ENCODE results near the gene TMEM185B.

Gene TMEM185B

GRCh38 chr2:120225549-120226065 lies 2.4 kb upstream of the TMEM185B start:
- Histone ChIP-seq H3K9me3 (ENCODE audit: control insufficient read depth, low read length) (no peaks in the 10 kb centered on the region), H3K4me3 (ENCODE audit: low read length) (no peak overlapping the region), H3K4me1 (ENCODE audit: control insufficient read depth, insufficient read depth, low read length) (peaks cover 27% of the 10 kb centered on the region), H3K9ac (ENCODE audit: low read length) (no peak overlapping the region), H3K27me3 (ENCODE audit: control insufficient read depth, insufficient read depth, low read length) (peaks cover 5% of the 10 kb centered on the region), H3K36me3 (ENCODE audit: control insufficient read depth, insufficient read depth, low read length) (no peaks in the 10 kb centered on the region)

DNA sequence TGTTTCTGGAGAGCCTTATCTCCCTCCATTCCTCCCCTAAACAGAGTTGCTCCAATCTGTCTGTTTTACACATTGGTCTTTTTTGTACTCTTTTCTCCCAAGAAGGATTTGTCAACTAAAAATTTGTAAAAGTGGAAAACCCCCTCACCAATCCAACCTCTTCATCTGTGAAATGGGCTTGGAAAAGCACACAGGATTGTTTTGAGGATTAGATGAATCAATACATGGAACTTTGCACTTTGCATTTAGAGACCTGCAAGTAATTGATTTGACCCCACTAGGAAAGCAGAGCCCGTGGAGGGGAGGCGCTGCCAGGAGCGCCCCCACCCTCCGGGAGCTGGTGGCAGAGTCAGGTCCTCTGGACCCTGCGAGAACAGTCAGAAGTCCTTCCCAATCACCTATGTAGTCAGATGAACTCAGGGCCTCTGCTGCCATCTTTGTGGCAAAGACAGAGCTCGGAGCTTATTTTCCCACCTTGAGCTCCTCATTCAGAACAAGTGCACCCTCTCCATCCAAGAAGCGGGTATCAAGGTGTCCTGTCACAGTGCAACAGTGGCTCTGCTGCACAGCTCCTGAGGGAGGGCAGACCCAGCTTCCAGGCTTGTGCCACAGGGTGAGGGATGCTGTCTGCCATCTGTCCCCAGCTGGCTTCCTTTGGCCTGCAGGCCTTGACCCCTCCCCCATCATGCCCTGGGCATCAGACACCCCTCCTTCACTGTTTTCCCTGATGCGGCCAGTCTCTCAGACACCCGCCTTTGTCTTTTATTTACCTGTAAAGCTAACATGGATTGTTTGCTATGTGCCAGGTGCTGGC lies 1.7 kb upstream of the TMEM185B start:
- Histone ChIP-seq H3K36me3 (ENCODE audit: control insufficient read depth, insufficient read depth, low read length) (no peaks in the 10 kb centered on the region), H3K9ac (ENCODE audit: low read length) (no peak overlapping the region), H3K27me3 (ENCODE audit: control insufficient read depth, insufficient read depth, low read length) (peaks cover 5% of the 10 kb centered on the region), H3K4me3 (ENCODE audit: low read length) (no peak overlapping the region), H3K4me1 (ENCODE audit: control insufficient read depth, insufficient read depth, low read length) (peaks cover 23% of the 10 kb centered on the region), H3K9me3 (ENCODE audit: control insufficient read depth, low read length) (no peaks in the 10 kb centered on the region)

DNA sequence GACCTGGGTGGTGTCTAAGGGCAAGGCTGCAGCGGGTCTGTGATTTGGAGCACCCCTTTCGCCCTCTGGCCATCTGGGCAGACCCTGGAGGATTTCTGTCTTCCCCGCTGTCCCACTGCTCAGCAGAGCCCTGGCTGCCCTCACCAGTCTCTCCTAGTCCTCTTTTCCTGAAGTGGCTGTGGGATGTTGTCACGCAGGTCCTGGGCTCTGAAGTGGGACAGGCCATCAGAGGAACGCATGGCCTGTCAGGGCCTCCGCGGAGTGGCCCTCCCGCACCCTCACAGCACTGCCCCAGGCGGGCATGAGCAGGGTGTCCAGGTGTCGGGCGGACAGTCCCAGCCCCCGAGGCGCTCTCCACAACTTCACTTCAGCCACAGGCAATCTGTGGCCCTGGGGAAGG lies 1.1 kb upstream of the TMEM185B start:
- peak overlapping the region; percentile 71 for H3K9ac ChIP-seq (ENCODE audit: low read length)

DNA sequence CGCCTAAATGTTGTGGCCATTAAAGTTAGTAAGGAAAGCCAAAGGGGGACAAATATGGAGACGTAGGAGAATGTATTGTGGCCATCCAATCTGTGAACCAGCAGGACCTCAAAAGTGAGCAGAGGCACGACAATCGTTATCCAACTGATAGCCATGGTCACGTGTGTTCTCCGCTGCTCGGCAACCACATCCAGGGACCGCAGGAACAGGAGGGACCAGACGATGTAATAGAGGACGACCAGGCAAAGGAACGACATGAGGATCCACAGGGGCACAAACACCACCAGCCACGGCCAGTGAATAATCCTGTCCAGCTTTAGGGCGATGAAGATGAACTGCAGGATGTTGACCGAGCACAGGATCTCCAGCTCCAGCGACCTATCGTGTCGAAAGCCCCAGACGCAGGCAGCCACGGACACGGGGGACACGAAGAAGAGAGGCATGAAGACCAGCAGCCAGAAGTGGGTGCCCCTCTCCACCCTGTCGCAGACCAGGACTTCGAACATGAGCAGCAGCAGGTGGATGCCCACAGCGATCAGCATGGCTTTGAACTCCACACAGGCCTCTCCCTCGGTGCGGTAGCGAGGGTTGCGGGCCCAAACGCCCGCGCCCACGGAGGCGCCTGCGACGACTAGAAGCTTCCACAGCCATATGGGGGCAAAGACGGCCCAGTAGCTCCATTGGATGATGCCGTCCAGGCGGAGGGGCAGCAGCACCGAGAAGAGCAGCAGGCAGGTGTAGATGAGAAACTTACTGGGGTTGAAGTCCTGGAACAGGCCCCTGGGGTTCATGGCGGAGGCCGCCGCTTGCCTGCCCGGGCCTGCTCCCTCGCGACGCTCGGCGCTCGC lies 790 bp downstream of the TMEM185B start:
- peaks cover 5% of the 10 kb centered on the region for H3K27me3 ChIP-seq (ENCODE audit: control insufficient read depth, insufficient read depth, low read length)
- H3K4me3 ChIP-seq (ENCODE audit: low read length), result peak overlapping the region; percentile 61
- no peaks in the 10 kb centered on the region for H3K36me3 ChIP-seq (ENCODE audit: control insufficient read depth, insufficient read depth, low read length)
- H3K9me3 ChIP-seq (ENCODE audit: control insufficient read depth, low read length), result no peaks in the 10 kb centered on the region
- peaks cover 19% of the 10 kb centered on the region for H3K4me1 ChIP-seq (ENCODE audit: control insufficient read depth, insufficient read depth, low read length)
- H3K9ac ChIP-seq (ENCODE audit: low read length), result peak overlapping the region; percentile 71

More for the DNA sequence above, 1.1 kb upstream of the TMEM185B start:
- Histone ChIP-seq H3K36me3 (ENCODE audit: control insufficient read depth, insufficient read depth, low read length) (no peaks in the 10 kb centered on the region), H3K4me1 (ENCODE audit: control insufficient read depth, insufficient read depth, low read length) (peaks cover 19% of the 10 kb centered on the region), H3K27me3 (ENCODE audit: control insufficient read depth, insufficient read depth, low read length) (peaks cover 5% of the 10 kb centered on the region), H3K9me3 (ENCODE audit: control insufficient read depth, low read length) (no peaks in the 10 kb centered on the region), H3K4me3 (ENCODE audit: low read length) (no peak overlapping the region)

GRCh38 chr2:120221616-120222015 lies 1.6 kb downstream of the TMEM185B start:
- no peak overlapping the region for H3K4me3 ChIP-seq (ENCODE audit: low read length)
- no peaks in the 10 kb centered on the region for H3K36me3 ChIP-seq (ENCODE audit: control insufficient read depth, insufficient read depth, low read length)
- peaks cover 19% of the 10 kb centered on the region for H3K4me1 ChIP-seq (ENCODE audit: control insufficient read depth, insufficient read depth, low read length)
- no peak overlapping the region for H3K9ac ChIP-seq (ENCODE audit: low read length)
- H3K27me3 ChIP-seq (ENCODE audit: control insufficient read depth, insufficient read depth, low read length), result peaks cover 5% of the 10 kb centered on the region
- H3K9me3 ChIP-seq (ENCODE audit: control insufficient read depth, low read length), result no peaks in the 10 kb centered on the region

- H3K9me3 ChIP-seq (ENCODE audit: control insufficient read depth, low read length), result no peaks in the 10 kb centered on the region
- H3K27me3 ChIP-seq (ENCODE audit: control insufficient read depth, insufficient read depth, low read length), result peaks cover 5% of the 10 kb centered on the region
- peaks cover 19% of the 10 kb centered on the region for H3K4me1 ChIP-seq (ENCODE audit: control insufficient read depth, insufficient read depth, low read length)
- H3K9ac ChIP-seq (ENCODE audit: low read length), result no peak overlapping the region
- no peaks in the 10 kb centered on the region for H3K36me3 ChIP-seq (ENCODE audit: control insufficient read depth, insufficient read depth, low read length)
- no peak overlapping the region for H3K4me3 ChIP-seq (ENCODE audit: low read length)
These were observed 2.4 kb downstream of the TMEM185B start for GRCh38 chr2:120220756-120221155.

GRCh38 chr2:120219766-120220165 lies 3.4 kb downstream of the TMEM185B start:
- peaks cover 19% of the 10 kb centered on the region for H3K4me1 ChIP-seq (ENCODE audit: control insufficient read depth, insufficient read depth, low read length)
- H3K4me3 ChIP-seq (ENCODE audit: low read length), result no peak overlapping the region
- no peak overlapping the region for H3K9ac ChIP-seq (ENCODE audit: low read length)
- no peaks in the 10 kb centered on the region for H3K36me3 ChIP-seq (ENCODE audit: control insufficient read depth, insufficient read depth, low read length)
- H3K9me3 ChIP-seq (ENCODE audit: control insufficient read depth, low read length), result no peaks in the 10 kb centered on the region
- H3K27me3 ChIP-seq (ENCODE audit: control insufficient read depth, insufficient read depth, low read length), result peaks cover 5% of the 10 kb centered on the region

- Histone ChIP-seq H3K27me3 (ENCODE audit: control insufficient read depth, insufficient read depth, low read length) (peaks cover 5% of the 10 kb centered on the region), H3K9me3 (ENCODE audit: control insufficient read depth, low read length) (no peaks in the 10 kb centered on the region), H3K4me3 (ENCODE audit: low read length) (no peak overlapping the region), H3K4me1 (ENCODE audit: control insufficient read depth, insufficient read depth, low read length) (peaks cover 19% of the 10 kb centered on the region), H3K36me3 (ENCODE audit: control insufficient read depth, insufficient read depth, low read length) (no peaks in the 10 kb centered on the region), H3K9ac (ENCODE audit: low read length) (no peak overlapping the region)
These were observed 3.9 kb downstream of the TMEM185B start for GRCh38 chr2:120219291-120219690.

DNA sequence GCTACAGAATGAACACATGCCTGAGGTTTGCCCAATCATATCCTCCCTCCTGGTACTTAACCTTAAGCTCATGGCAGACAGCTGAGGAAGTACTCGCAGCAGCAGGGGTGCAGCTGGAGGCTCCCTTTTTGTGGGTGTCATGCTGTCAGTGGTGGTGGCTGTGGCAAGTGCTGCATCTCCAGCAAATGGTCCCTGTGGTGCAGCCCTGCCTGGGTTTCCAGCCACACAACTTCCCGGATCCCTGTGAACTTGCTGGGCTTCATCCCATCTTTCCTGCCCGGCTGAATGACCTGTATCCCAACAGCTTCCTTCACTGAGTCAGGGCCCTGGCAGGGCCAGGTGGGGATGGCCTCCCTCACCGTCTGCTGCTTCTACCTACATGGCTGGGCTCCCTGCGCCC lies 5.0 kb downstream of the TMEM185B start:
- Histone ChIP-seq H3K9me3 (ENCODE audit: control insufficient read depth, low read length) (no peaks in the 10 kb centered on the region), H3K36me3 (ENCODE audit: control insufficient read depth, insufficient read depth, low read length) (no peaks in the 10 kb centered on the region), H3K27me3 (ENCODE audit: control insufficient read depth, insufficient read depth, low read length) (no peaks in the 10 kb centered on the region), H3K9ac (ENCODE audit: low read length) (no peak overlapping the region), H3K4me1 (ENCODE audit: control insufficient read depth, insufficient read depth, low read length) (peaks cover 11% of the 10 kb centered on the region), H3K4me3 (ENCODE audit: low read length) (no peak overlapping the region)

GRCh38 chr2:120210270-120210693 lies 12.9 kb downstream of the TMEM185B start:
- Histone ChIP-seq H3K27me3 (ENCODE audit: control insufficient read depth, insufficient read depth, low read length) (no peaks in the 10 kb centered on the region), H3K4me3 (ENCODE audit: low read length) (no peak overlapping the region), H3K9ac (ENCODE audit: low read length) (no peak overlapping the region), H3K9me3 (ENCODE audit: control insufficient read depth, low read length) (no peaks in the 10 kb centered on the region), H3K36me3 (ENCODE audit: control insufficient read depth, insufficient read depth, low read length) (no peaks in the 10 kb centered on the region), H3K4me1 (ENCODE audit: control insufficient read depth, insufficient read depth, low read length) (no peaks in the 10 kb centered on the region)

DNA sequence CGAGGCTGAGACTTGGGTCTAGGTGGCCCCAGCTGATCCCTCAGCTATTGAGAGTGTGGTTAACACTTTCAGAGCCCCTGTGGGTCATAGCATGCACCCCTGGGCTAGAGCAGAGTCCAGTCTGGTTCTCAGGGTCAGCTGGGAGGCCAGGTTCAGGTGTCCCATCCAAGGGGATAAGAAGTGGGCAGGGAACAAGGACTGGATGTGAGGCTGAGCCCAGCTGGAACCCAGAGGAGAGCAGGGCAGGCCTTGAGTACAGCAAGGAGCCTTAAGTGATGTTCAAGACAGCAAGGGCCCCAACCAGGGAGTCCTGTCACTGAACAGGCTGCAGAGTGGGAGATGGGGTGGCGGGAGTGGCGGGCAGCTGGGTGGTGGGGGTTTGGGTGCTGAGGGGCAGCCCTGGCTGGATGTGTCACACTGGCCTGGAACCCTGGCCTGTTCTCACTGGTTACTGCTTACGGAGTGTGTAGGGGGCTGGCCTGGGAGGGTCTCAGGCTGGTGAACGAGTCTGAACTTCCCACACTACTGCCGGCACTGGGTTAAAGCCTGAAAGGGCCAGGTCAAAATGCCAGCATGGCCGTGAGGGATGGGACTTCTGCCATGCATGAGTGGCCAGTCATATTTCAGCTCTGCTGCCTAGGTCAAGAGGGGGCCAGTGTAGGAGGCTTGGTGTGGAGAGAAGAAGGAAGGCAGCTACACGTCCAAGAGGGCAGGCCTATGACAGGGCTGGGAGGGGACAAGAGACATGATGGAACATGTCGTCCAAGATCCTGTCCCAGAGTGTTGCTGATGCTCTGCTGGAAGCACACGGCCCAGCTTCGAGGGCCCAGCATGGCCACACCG lies 13.6 kb downstream of the TMEM185B start:
- no peaks in the 10 kb centered on the region for H3K27me3 ChIP-seq (ENCODE audit: control insufficient read depth, insufficient read depth, low read length)
- no peaks in the 10 kb centered on the region for H3K4me1 ChIP-seq (ENCODE audit: control insufficient read depth, insufficient read depth, low read length)
- H3K4me3 ChIP-seq (ENCODE audit: low read length), result no peak overlapping the region
- no peaks in the 10 kb centered on the region for H3K9me3 ChIP-seq (ENCODE audit: control insufficient read depth, low read length)
- no peaks in the 10 kb centered on the region for H3K36me3 ChIP-seq (ENCODE audit: control insufficient read depth, insufficient read depth, low read length)
- H3K9ac ChIP-seq (ENCODE audit: low read length), result no peak overlapping the region
